K562 (cell line): ENCODE measurements around the gene ITGA7. TPM values are rescaled to one million over a fixed set of nuclear protein-coding genes. Genes with fewer than 3 reads are reported as not detected.

Experiments used
- BRF2 ChIP-seq: IDR thresholded peaks from 3 replicates; pipeline ENCODE4 v1.6.1; 2011; ENCODE audit warnings: borderline replicate concordance, mild to moderate bottlenecking; ENCODE audit not compliant: insufficient read length, insufficient read depth
- CC2D1A ChIP-seq: fragments of 450-650 bp; IDR thresholded peaks from 2 replicates; pipeline ENCODE4 v1.6.1; 2017; ENCODE audit warnings: mild to moderate bottlenecking
- ELK3 ChIP-seq: fragments of 450-650 bp; formaldehyde crosslinking; IDR thresholded peaks from 2 replicates; pipeline ENCODE4 v1.4.0; 2020; ENCODE audit warnings: mild to moderate bottlenecking
- ETV6 ChIP-seq, 3 experiments: fragments of 150-350 bp in 1 of 3; sonication (generic) in 1 of 3; formaldehyde crosslinking in 1 of 3; IDR thresholded peaks; 2 replicates each; pipeline versions ENCODE4 v1.6.1 to v1.8.0; 2014 to 2022; ENCODE audit warnings: borderline replicate concordance in 2 of 3, low read depth in 2 of 3, antibody characterized with exemption in 1 of 3, low read length in 1 of 3, mild to moderate bottlenecking in 1 of 3, missing genetic modification reagents in 1 of 3
- GATAD2A ChIP-seq: fragments of 450-650 bp; IDR thresholded peaks from 2 replicates; pipeline ENCODE4 v1.6.1; 2017
- HMBOX1 ChIP-seq: sonication (generic); IDR thresholded peaks from 2 replicates; pipeline ENCODE4 v1.6.1; 2016
- HNRNPUL1 ChIP-seq: fragments of 200-400 bp; formaldehyde crosslinking; IDR thresholded peaks from 2 replicates; pipeline ENCODE4 v1.6.1; 2017; ENCODE audit warnings: low read length
- KLF6 ChIP-seq: fragments of 250-450 bp; sonication (Bioruptor Pico); IDR thresholded peaks from 2 replicates; pipeline ENCODE4 v1.4.0; 2020; ENCODE audit warnings: mild to moderate bottlenecking, moderate library complexity, borderline replicate concordance
- MEF2D ChIP-seq: conservative IDR thresholded peaks from 2 replicates; pipeline ENCODE4 v1.6.1; 2016; ENCODE audit warnings: low read depth, missing genetic modification characterization, missing compliant biosample characterization
- RBFOX2 ChIP-seq: fragments of 200-400 bp; formaldehyde crosslinking; IDR thresholded peaks from 2 replicates; pipeline ENCODE4 v1.6.1; 2017; ENCODE audit warnings: low read depth, mild to moderate bottlenecking, low read length, moderate library complexity
- RCOR1 ChIP-seq, 2 experiments: IDR thresholded peaks; 2 replicates each; pipeline ENCODE4 v1.6.1; 2012; ENCODE audit warnings: low read depth in 2 of 2, low read length in 2 of 2, borderline replicate concordance in 1 of 2, improper control_type of control experiment in 1 of 2
- TEAD1 ChIP-seq, 2 experiments: fragments of 450-650 bp in 1 of 2; sonication (generic) in 1 of 2; formaldehyde crosslinking; IDR thresholded peaks; 2 replicates each; pipeline versions ENCODE4 v1.4.0 to v1.8.0; 2020 to 2022; ENCODE audit warnings: mild to moderate bottlenecking in 2 of 2, missing genetic modification reagents in 1 of 2
- TFAM ChIP-seq: fragments of 250-450 bp; sonication (Bioruptor Pico); conservative IDR thresholded peaks from 2 replicates; pipeline ENCODE4 v1.5.0; 2021; ENCODE audit warnings: mild to moderate bottlenecking, moderate library complexity
- XRCC3 ChIP-seq: fragments of 450-650 bp; IDR thresholded peaks from 2 replicates; pipeline ENCODE4 v1.6.1; 2017; ENCODE audit warnings: mild to moderate bottlenecking, moderate library complexity
- ZFP30 ChIP-seq: fragments of 250-450 bp; sonication (Bioruptor Pico); IDR thresholded peaks from 2 replicates; pipeline ENCODE4 v1.8.0; 2022; ENCODE audit warnings: moderate library complexity, mild to moderate bottlenecking, inconsistent platforms, borderline replicate concordance
- ZFP36 ChIP-seq: fragments of 150-350 bp; IDR thresholded peaks from 2 replicates; pipeline ENCODE4 v1.6.1; 2018; ENCODE audit warnings: low read length, low read depth; ENCODE audit not compliant: partially characterized antibody
- ZNF175 ChIP-seq: fragments of 200-800 bp; sonication (Bioruptor generic); IDR thresholded peaks from 2 replicates; pipeline ENCODE4 v1.6.1; 2016; ENCODE audit warnings: low read depth, mild to moderate bottlenecking, missing genetic modification characterization, missing compliant biosample characterization
- ZNF274 ChIP-seq: IDR thresholded peaks from 2 replicates; pipeline ENCODE4 v1.6.1; 2011; ENCODE audit warnings: low read depth, mild to moderate bottlenecking, low read length, moderate library complexity, borderline replicate concordance
- ZNF436 ChIP-seq: fragments of 250-450, 450-650 bp; sonication (Bioruptor Pico); formaldehyde crosslinking; IDR thresholded peaks from 2 replicates; pipeline ENCODE4 v1.7.0; 2020; ENCODE audit warnings: mild to moderate bottlenecking
- polyA plus RNA-seq, 8 experiments: library from polyadenylated mRNA; depleted of rRNA in 4 of 8; stranded (reverse) in 5 of 8; unstranded in 3 of 8; fragments of >200 nt; fragmentation: Nextera tagmentation in 2 of 8; fragmentation: Illumina TruSeq in 1 of 8; extraction: Ambion mirVana in 2 of 8; extraction: Trizol in 1 of 8; gene quantifications; 2 replicates each; pipeline versions ENCODE4 v1.2.1 to v1.2.3, GENCODE V29; 2011 to 2014; ENCODE audit warnings: inconsistent platforms in 1 of 8, missing spikeins in 1 of 8
- total RNA-seq, 7 experiments: library from RNA; depleted of rRNA in 6 of 7; stranded (reverse); fragments of >200 nt in 6 of 7; fragmentation: Illumina TruSeq in 2 of 7; extraction: Trizol in 2 of 7; gene quantifications; 2 replicates each; pipeline versions ENCODE4 v1.2.1 to v1.2.3, GENCODE V29; 2011 to 2021; ENCODE audit warnings: low replicate concordance in 1 of 7
- TF ChIP-seq, protein P1 (sequence below): sonication (generic); formaldehyde crosslinking; IDR thresholded peaks from 2 replicates; pipeline ENCODE4 v1.8.0; 2022; ENCODE audit warnings: mild to moderate bottlenecking, missing genetic modification reagents
- TF ChIP-seq, protein P2 (sequence below): fragments of 250-450 bp; sonication (Bioruptor Pico); IDR thresholded peaks from 2 replicates; pipeline ENCODE4 v1.8.0; 2021; ENCODE audit warnings: borderline replicate concordance, mild to moderate bottlenecking, moderate library complexity; ENCODE audit not compliant: poor library complexity, severe bottlenecking

The ITGA7 gene
- total and polyA plus RNA-seq, 9 of the 15 experiments (the other 6 are each of a cell fraction or from before 2014, with no cell fraction given): 0.11 to 2.3 (median 0.56) TPM; not detected in 1

- TF ChIP-seq BRF2: no peak
- no peak for TF ChIP-seq ZFP30 (CRISPR knock-in tag)
- TF ChIP-seq ZNF274: no peak
- no peak for TF ChIP-seq ZNF436 (CRISPR knock-in tag)
- TF ChIP-seq, protein P1, sequence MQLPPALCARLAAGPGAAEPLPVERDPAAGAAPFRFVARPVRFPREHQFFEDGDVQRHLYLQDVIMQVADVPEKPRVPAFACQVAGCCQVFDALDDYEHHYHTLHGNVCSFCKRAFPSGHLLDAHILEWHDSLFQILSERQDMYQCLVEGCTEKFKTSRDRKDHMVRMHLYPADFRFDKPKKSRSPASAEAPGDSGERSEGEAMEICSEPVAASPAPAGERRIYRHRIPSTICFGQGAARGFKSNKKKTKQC (CRISPR knock-in tag): no peak
- TF ChIP-seq MEF2D: no peak
- TF ChIP-seq RBFOX2: peak; percentile 88
- TF ChIP-seq ZFP36: no peak
- TF ChIP-seq XRCC3: no peak
- peak; percentile 54; the same call in 1 of the 2 replicates for TF ChIP-seq CC2D1A
- TF ChIP-seq ZNF175 (CRISPR knock-in tag): no peak
- no peak for TF ChIP-seq ELK3 (CRISPR knock-in tag)
- TF ChIP-seq, protein P2, sequence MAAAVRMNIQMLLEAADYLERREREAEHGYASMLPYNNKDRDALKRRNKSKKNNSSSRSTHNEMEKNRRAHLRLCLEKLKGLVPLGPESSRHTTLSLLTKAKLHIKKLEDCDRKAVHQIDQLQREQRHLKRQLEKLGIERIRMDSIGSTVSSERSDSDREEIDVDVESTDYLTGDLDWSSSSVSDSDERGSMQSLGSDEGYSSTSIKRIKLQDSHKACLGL (CRISPR knock-in tag): peak; percentile 88
- TF ChIP-seq RCOR1 (IDR thresholded peaks at IDR 0.05; ENCODE audit: borderline replicate concordance in 1 of 2, low read depth in 2 of 2, low read length in 2 of 2): peak in 1 of 2 experiments; percentile 67; a peak in 2 of 4 replicates
- TF ChIP-seq KLF6 (CRISPR knock-in tag): peak; percentile 39; the same call in 1 of the 2 replicates
- peak; percentile 72; the same call in 1 of the 2 replicates for TF ChIP-seq GATAD2A
- TF ChIP-seq TEAD1 (CRISPR knock-in tag; IDR thresholded peaks at IDR 0.05): peak in 1 of 2 experiments; percentile 59; a peak in 2 of 4 replicates
- TF ChIP-seq HNRNPUL1: no peak
- no peak for TF ChIP-seq ETV6 (IDR thresholded peaks at IDR 0.05; ENCODE audit: borderline replicate concordance in 1 of 2, low read depth in 2 of 2, low read length in 1 of 2)
- TF ChIP-seq ETV6 (CRISPR knock-in tag; IDR thresholded peaks at IDR 0.05; ENCODE audit: borderline replicate concordance): no peak
- TF ChIP-seq TFAM (CRISPR knock-in tag): no peak
- TF ChIP-seq HMBOX1: no peak
Measured at GRCh38 chr12:55728939-55729818, 21.5 kb upstream of the ITGA7 start, which contains the start of gene CD63 (continued).
